B cell (primary cell): Measurements from ENCODE around the gene AMN1. TPM values are rescaled to one million over a fixed set of nuclear protein-coding genes. Genes with fewer than 3 reads are reported as not detected.

Source experiments
- ATAC-seq: fragments of 200-7000 bp; cut with Tn5 transposase; one replicate; pipeline ENCODE4 v1.10.0; 2021; ENCODE audit warnings: low read depth, mild to moderate bottlenecking, moderate number of reproducible peaks, moderate library complexity
- CTCF ChIA-PET: fragments of 350-600 bp; sonication (Branson Sonifier 250); formaldehyde crosslinking; loops from one replicate; lab custom pipeline; 2021; ENCODE audit warnings: antibody characterized with exemption, inconsistent platforms; lab: Charles Lee
- POLR2A ChIA-PET: fragments of 350-600 bp; sonication (Branson Sonifier 250); formaldehyde crosslinking; loops from one replicate; lab custom pipeline; 2021; ENCODE audit warnings: antibody characterized with exemption; lab: Charles Lee
- DNase-seq: peaks from one replicate; pipeline ENCODE4 v3.0.0; 2013
- H2AFZ ChIP-seq: 2 replicates; pipeline ENCODE4 v1.6.1; 2012; ENCODE audit warnings: mild to moderate bottlenecking, low read depth, low read length; ENCODE audit not compliant: insufficient read depth, poor library complexity, severe bottlenecking
- H3K27ac ChIP-seq, 2 donors: 1 replicate in 1 of 2; 2 replicates in 1 of 2; pipeline ENCODE4 v1.5.1; 2012 to 2013; ENCODE audit warnings: low read length in 2 of 2, mild to moderate bottlenecking in 2 of 2, moderate library complexity in 1 of 2
- H3K27me3 ChIP-seq, 4 experiments: fragments of 200-600 bp in 1 of 4; sonication (generic) in 1 of 4; replicated peaks in 1 of 4; 1 replicate in 2 of 4; 2 replicates in 2 of 4; pipeline versions ENCODE4 v1.6.1 to v1.7.0; 2013 to 2016; ENCODE audit warnings: low read length in 3 of 4, mild to moderate bottlenecking in 2 of 4, mixed read lengths in 1 of 4, moderate library complexity in 1 of 4; ENCODE audit not compliant: insufficient read depth in 4 of 4, control insufficient read depth in 3 of 4; ENCODE audit errors: control extremely low read depth in 1 of 4
- H3K36me3 ChIP-seq, 2 experiments: replicated peaks in 1 of 2; 1 replicate in 1 of 2; 2 replicates in 1 of 2; pipeline versions ENCODE4 v1.6.1 to v1.7.1; 2013; ENCODE audit warnings: low read length in 1 of 2; ENCODE audit not compliant: insufficient read depth in 2 of 2, control insufficient read depth in 1 of 2; ENCODE audit errors: control extremely low read depth in 1 of 2, extremely low read depth in 1 of 2
- H3K4me1 ChIP-seq, 2 donors: fragments of 200-600 bp in 1 of 2; sonication (generic) in 1 of 2; 1 replicate in 1 of 2; 2 replicates in 1 of 2; pipeline versions ENCODE4 v1.5.1 to v1.6.1; 2013 to 2017; ENCODE audit warnings: low read length in 2 of 2; ENCODE audit not compliant: control insufficient read depth in 2 of 2, insufficient read depth in 2 of 2
- H3K4me2 ChIP-seq: replicated peaks from 2 replicates; pipeline ENCODE3; 2012; ENCODE audit warnings: mild to moderate bottlenecking, low read depth, low read length; ENCODE audit not compliant: poor library complexity, severe bottlenecking
- H3K4me3 ChIP-seq, 5 experiments: fragments of 200-600 bp in 1 of 5; sonication (generic) in 1 of 5; 1 replicate in 3 of 5; 2 replicates in 2 of 5; pipeline versions ENCODE4 v1.5.1 to v1.7.0; 2011 to 2016; ENCODE audit warnings: low read length in 4 of 5, mild to moderate bottlenecking in 4 of 5, low read depth in 2 of 5, control low read depth in 1 of 5, moderate library complexity in 1 of 5; ENCODE audit not compliant: insufficient read depth in 1 of 5; ENCODE audit errors: control extremely low read depth in 1 of 5, extremely low read depth in 1 of 5
- H3K79me2 ChIP-seq: fragments of 200-600 bp; sonication (generic); one replicate; pipeline ENCODE4 v1.6.0; 2016; ENCODE audit warnings: low read length; ENCODE audit not compliant: control insufficient read depth, insufficient read depth
- H3K9ac ChIP-seq: fragments of 200-600 bp; sonication (generic); 2 replicates; pipeline ENCODE4 v1.6.1; 2017; ENCODE audit warnings: mild to moderate bottlenecking, low read length, moderate library complexity
- H3K9me3 ChIP-seq, 3 donors: one replicate each; pipeline versions ENCODE4 v1.6.1 to v1.7.1; 2013; ENCODE audit warnings: low read length in 2 of 3; ENCODE audit not compliant: control insufficient read depth in 2 of 3, insufficient read depth in 1 of 3; ENCODE audit errors: control extremely low read depth in 1 of 3
- H4K20me1 ChIP-seq: 2 replicates; pipeline ENCODE4 v1.6.0; 2012; ENCODE audit warnings: mild to moderate bottlenecking, low read length; ENCODE audit not compliant: insufficient read depth, control insufficient read depth, poor library complexity, severe bottlenecking
- H3K27ac Mint-ChIP-seq: one replicate; pipeline ENCODE4 v1.8.0; 2021; ENCODE audit warnings: mixed read lengths
- H3K27me3 Mint-ChIP-seq: one replicate; pipeline ENCODE4 v1.8.0; 2021; ENCODE audit warnings: mixed read lengths
- H3K4me1 Mint-ChIP-seq: one replicate; pipeline ENCODE4 v1.8.0; 2021; ENCODE audit warnings: mixed read lengths
- H3K4me3 Mint-ChIP-seq: one replicate; pipeline ENCODE4 v1.8.0; 2021; ENCODE audit warnings: mixed read lengths
- H3K9me3 Mint-ChIP-seq: one replicate; pipeline ENCODE4 v1.8.0; 2022; ENCODE audit warnings: mixed read lengths; ENCODE audit not compliant: insufficient read depth
- CTCF ChIP-seq: fragments of 200-600 bp; IDR thresholded peaks from one replicate; pipeline ENCODE4 v1.8.0; 2022; ENCODE audit warnings: antibody characterized with exemption, mild to moderate bottlenecking
- EZH2 ChIP-seq: IDR thresholded peaks from 2 replicates; pipeline ENCODE4 v1.6.1; 2012; ENCODE audit warnings: borderline replicate concordance, low read depth, mild to moderate bottlenecking, moderate library complexity, low read length; ENCODE audit not compliant: insufficient read depth, poor library complexity, severe bottlenecking
- WGBS: methylation state at CpG from one replicate; pipeline ENCODE4 v1.1.5; 2013; ENCODE audit warnings: missing lambda C conversion rate; ENCODE audit not compliant: insufficient coverage; 5-methylcytosine and 5-hydroxymethylcytosine counted together
- intact Hi-C: fragments of 100-400 bp; cut with micrococcal nuclease; formaldehyde crosslinking; loops from one replicate; pipeline ENCODE4 v1.10.0; 2022
- polyA plus RNA-seq: library from polyadenylated mRNA; depleted of rRNA; stranded (reverse); fragments of >200 nt; gene quantifications from 2 replicates; pipeline ENCODE4 v1.2.3, GENCODE V29; 2012
- total RNA-seq, 2 donors: library from RNA; stranded (reverse); fragments of 120-200 nt in 1 of 2; gene quantifications; 1 replicate in 1 of 2; 2 replicates in 1 of 2; pipeline versions ENCODE4 v1.2.3 to v1.2.4, GENCODE V29; 2013 to 2022

Gene AMN1
- total and polyA plus RNA-seq, 2 donors (not counting 1 experiment from before 2014, with no cell fraction given) = 32.6 to 32.7 TPM

- DNase-seq (no peak), ATAC-seq (no peak)
- CTCF ChIA-PET = interaction anchor here (0.7 to 4.0 kb wide), 13 partner anchors 10 to 332 kb away, joined by 3 to 19 read pairs (median 4); partner anchors contain the start of genes ETFBKMT and RESF1
- peaks cover 55% of the 10 kb centered on the region for H3K79me2 ChIP-seq
- no peaks in the 10 kb centered on the region for H4K20me1 ChIP-seq
- Mint-ChIP-seq H3K9me3 (peaks cover 7% of the 10 kb centered on the region), H3K27ac (peak overlapping the region; percentile 98), H3K4me1 (peaks cover 75% of the 10 kb centered on the region), H3K4me3 (peak overlapping the region; percentile 98), H3K27me3 (no peaks in the 10 kb centered on the region)
- TF ChIP-seq EZH2 (no peak), CTCF (no peak)
- H3K9me3 ChIP-seq = peaks cover 1 to 17% (median 6%) of the 10 kb centered on the region in 3 donors
- H3K4me1 ChIP-seq = peaks cover 44 to 47% of the 10 kb centered on the region in 2 donors
- H2AFZ ChIP-seq = peak overlapping the region; percentile 97
- H3K27me3 ChIP-seq = no peaks in the 10 kb centered on the region
- H3K4me3 ChIP-seq = peak overlapping the region; percentile 74 to 92 (median 83)
- H3K9ac ChIP-seq = peak overlapping the region; percentile 85
- 0% methylated on average over 21 of the region's 22 CpGs for WGBS
- H3K36me3 ChIP-seq = peaks cover 0 to 4% of the 10 kb centered on the region in 2 experiments
- intact Hi-C loops = loop anchor here (1.0 to 10.0 kb wide), 4 partner anchors 13 to 402 kb away; partner anchors contain the start of genes DENND5B and SINHCAF
- peak overlapping the region; percentile 94 to 96 for H3K27ac ChIP-seq
- POLR2A ChIA-PET = interaction anchor here (0.6 to 3.2 kb wide), 17 partner anchors 9 to 235 kb away, joined by 3 to 37 read pairs (median 6); partner anchors contain the start of gene RESF1
- H3K4me2 ChIP-seq = peak overlapping the region; percentile 76
Measured at GRCh38 chr12:31728289-31728916, 418 bp downstream of the AMN1 start.

- peaks cover 1 to 17% (median 6%) of the 10 kb centered on the region in 3 donors for H3K9me3 ChIP-seq
- WGBS = 100% methylated on average over 2 of the region's 2 CpGs
- H3K27ac Mint-ChIP-seq = peak overlapping the region; percentile 90
- peaks cover 3 to 4% of the 10 kb centered on the region in 2 experiments for H3K36me3 ChIP-seq
- intact Hi-C loops = loop anchor here (10.0 kb wide), 1 partner anchor 132 kb away; the partner anchor contains the start of gene DENND5B
- CTCF ChIA-PET = interaction anchor here (4.0 kb wide), 1 partner anchor 13 kb away, joined by 19 read pairs; no protein-coding TSS in a partner anchor
- H3K27me3 Mint-ChIP-seq = no peaks in the 10 kb centered on the region
- no peak overlapping the region for H2AFZ ChIP-seq
- H4K20me1 ChIP-seq = no peaks in the 10 kb centered on the region
- POLR2A ChIA-PET = interaction anchor here (3.2 kb wide), 1 partner anchor 12 kb away, joined by 14 read pairs; no protein-coding TSS in a partner anchor
- no peaks in the 10 kb centered on the region for H3K27me3 ChIP-seq
- peaks cover 80% of the 10 kb centered on the region for H3K4me1 Mint-ChIP-seq
- ATAC-seq (no peak), DNase-seq (no peak)
- TF ChIP-seq EZH2 (no peak), CTCF (no peak)
- peak overlapping the region; percentile 82 for H3K4me3 Mint-ChIP-seq
- peaks cover 57 to 59% of the 10 kb centered on the region in 2 donors for H3K4me1 ChIP-seq
- peak overlapping the region in 1 of 5 experiments; percentile 13 for H3K4me3 ChIP-seq
- H3K4me2 ChIP-seq = peak overlapping the region; percentile 76
- peaks cover 7% of the 10 kb centered on the region for H3K9me3 Mint-ChIP-seq
- no peak overlapping the region for H3K9ac ChIP-seq
- peaks cover 67% of the 10 kb centered on the region for H3K79me2 ChIP-seq
- peak overlapping the region; percentile 21 to 94 for H3K27ac ChIP-seq
Measured at GRCh38 chr12:31727192-31727591, 1.6 kb downstream of the AMN1 start.
